IPS-18a (cell line): ENCODE data around the gene FAM32A.

Source experiments
- H3K27ac ChIP-seq: one replicate; pipeline ENCODE4 v1.5.1; 2013; ENCODE audit warnings: low read length
- H3K27me3 ChIP-seq: one replicate; pipeline ENCODE4 v1.6.1; 2013; ENCODE audit warnings: mild to moderate bottlenecking, low read length; ENCODE audit not compliant: control insufficient read depth, insufficient read depth
- H3K36me3 ChIP-seq: one replicate; pipeline ENCODE4 v1.6.1; 2013; ENCODE audit warnings: low read depth, low read length; ENCODE audit not compliant: control insufficient read depth
- H3K4me1 ChIP-seq: one replicate; pipeline ENCODE4 v1.6.1; 2013; ENCODE audit warnings: low read depth, low read length; ENCODE audit not compliant: control insufficient read depth
- H3K4me3 ChIP-seq: one replicate; pipeline ENCODE4 v1.5.1; 2013; ENCODE audit warnings: low read length
- H3K9ac ChIP-seq: one replicate; pipeline ENCODE4 v1.6.1; 2013; ENCODE audit warnings: mild to moderate bottlenecking, low read length, moderate library complexity
- H3K9me3 ChIP-seq: one replicate; pipeline ENCODE4 v1.6.1; 2013; ENCODE audit warnings: low read depth, low read length; ENCODE audit not compliant: control insufficient read depth

FAM32A gene

DNA sequence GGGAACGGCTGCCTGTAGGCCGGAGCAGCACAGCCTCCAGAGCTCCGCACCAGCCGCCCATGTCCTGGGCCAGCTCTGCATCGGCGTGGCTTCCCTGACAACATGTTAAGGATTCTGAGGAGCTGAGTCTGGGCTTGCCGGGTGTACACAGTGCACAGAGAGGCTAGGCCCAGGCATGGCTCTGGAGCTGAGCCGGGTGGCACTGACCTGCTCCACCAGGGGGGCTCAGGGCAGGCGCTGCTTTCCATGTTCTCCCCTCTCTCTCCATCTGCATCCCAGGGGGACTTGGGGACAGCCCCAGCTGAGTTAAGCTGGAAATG, 44.1 kb downstream of the FAM32A start:
- H3K27ac ChIP-seq: no peak overlapping the region
- H3K9me3 ChIP-seq: no peaks in the 10 kb centered on the region
- H3K9ac ChIP-seq: no peak overlapping the region
- no peaks in the 10 kb centered on the region for H3K36me3 ChIP-seq
- no peak overlapping the region for H3K4me3 ChIP-seq
- no peaks in the 10 kb centered on the region for H3K4me1 ChIP-seq
- no peaks in the 10 kb centered on the region for H3K27me3 ChIP-seq

DNA sequence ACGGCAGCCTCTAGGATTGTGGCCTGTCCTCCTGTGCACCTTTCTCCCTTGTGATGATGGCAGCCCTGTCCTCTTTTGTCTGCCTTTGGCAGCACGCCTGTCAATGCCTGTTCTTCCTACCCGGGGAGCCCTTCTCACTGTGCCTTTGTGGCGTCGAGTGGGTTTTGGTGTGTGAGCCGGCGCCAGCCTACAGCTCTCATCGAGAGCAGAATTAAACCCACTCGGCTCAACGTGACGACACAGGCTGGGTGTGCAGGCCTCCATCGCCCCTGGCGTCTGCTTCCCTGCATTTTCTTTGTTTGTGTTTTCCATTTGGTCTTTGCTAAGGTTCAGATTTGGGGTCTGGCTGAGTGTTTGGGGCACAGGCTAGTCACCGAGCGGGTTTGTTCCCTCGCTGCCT, 46.9 kb downstream of the FAM32A start:
- Histone ChIP-seq H3K9ac (no peak overlapping the region), H3K4me3 (no peak overlapping the region), H3K27ac (no peak overlapping the region), H3K36me3 (no peaks in the 10 kb centered on the region), H3K4me1 (no peaks in the 10 kb centered on the region), H3K27me3 (no peaks in the 10 kb centered on the region), H3K9me3 (no peaks in the 10 kb centered on the region)

DNA sequence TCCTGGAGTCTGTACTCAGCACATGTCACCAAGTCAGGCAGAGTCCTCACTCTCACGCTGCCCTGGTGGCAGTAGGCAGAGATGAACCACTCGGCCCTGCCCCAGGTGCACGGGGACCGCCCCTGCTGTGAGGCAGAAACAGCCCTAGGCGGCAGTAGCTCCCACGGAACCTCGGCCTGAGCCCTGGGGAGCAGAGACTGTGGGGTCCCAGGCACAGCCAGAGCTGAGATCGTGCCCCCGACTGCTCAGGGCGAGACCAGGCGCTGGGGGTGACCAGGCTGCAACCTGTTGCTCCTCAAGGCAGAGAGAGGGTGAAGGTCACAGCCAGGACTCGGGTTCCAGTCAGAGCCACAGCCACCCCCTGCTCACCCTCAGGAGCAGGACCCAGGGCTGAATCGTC, 47.4 kb downstream of the FAM32A start:
- no peaks in the 10 kb centered on the region for H3K9me3 ChIP-seq
- H3K4me1 ChIP-seq: no peaks in the 10 kb centered on the region
- no peak overlapping the region for H3K27ac ChIP-seq
- H3K9ac ChIP-seq: no peak overlapping the region
- no peak overlapping the region for H3K4me3 ChIP-seq
- no peaks in the 10 kb centered on the region for H3K36me3 ChIP-seq
- H3K27me3 ChIP-seq: no peaks in the 10 kb centered on the region

DNA sequence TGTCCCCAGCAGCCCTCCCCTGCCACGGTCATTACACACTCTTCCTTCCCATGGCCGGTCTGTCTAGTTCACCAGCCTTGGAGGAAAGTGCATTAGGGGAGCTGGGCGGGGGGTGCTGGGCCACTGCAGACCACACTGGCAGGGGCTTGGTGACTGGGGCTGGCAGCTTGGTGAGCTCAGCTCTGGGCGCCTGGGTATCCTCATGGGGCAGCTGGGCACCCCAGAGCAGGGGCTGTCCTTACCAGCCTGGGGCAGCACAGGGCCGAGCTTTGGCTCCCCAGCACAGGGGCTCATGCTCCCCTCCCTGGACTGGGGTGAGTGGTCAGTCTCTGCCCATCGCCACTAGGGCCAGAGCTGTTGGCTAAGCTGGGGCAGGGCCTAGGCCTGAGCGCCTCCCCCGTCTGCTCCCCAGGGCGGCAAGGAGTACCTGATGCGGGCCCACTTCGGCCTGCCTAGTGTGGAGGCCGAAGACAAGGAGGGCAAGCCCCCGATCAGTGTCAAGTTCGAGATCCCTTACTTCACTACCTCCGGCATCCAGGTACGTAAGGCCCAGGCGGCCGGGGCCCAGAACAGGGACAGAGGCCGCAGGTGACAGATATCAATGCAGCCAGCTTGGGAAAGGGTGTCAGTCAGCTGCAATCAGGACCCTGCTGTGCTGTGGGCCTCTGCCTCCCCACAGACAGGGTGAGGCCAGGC, 48.0 kb downstream of the FAM32A start:
- Histone ChIP-seq H3K27me3 (no peaks in the 10 kb centered on the region), H3K36me3 (no peaks in the 10 kb centered on the region), H3K9ac (no peak overlapping the region), H3K9me3 (no peaks in the 10 kb centered on the region), H3K4me3 (no peak overlapping the region), H3K4me1 (no peaks in the 10 kb centered on the region), H3K27ac (no peak overlapping the region)

DNA sequence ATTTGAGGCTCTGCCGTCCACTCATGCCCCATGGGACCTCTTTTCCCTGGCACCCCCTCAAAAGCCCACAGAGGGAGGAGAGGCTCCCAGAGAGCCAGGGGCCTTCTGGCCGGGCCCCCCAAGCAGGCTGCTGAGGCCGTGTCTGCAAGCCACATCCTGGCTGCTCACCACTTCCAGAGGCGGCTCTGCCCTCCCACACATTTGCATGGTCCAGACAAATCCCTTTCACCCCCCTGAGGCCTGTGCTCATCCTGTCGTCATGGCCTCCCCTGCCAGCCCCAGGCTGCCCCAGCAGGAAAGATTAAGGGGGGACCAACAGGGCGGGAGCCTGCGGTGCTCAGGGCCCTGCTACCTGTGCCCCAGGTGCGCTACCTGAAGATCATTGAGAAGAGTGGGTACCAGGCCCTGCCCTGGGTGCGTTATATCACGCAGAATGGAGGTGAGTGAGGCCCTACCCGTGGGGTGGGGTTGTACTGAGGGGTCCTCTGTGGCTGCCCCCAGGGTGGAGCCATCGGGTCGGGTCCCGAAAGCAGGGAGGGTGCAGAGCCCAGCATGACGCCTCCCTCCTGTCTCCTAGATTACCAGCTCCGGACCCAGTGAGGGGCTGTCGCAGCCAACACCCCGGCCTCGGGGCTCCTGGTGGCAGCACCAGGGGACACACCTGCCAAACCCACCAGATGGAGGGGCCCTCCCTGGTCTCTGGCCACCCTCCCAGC, 48.8 kb downstream of the FAM32A start:
- H3K4me1 ChIP-seq: no peaks in the 10 kb centered on the region
- H3K27ac ChIP-seq: no peak overlapping the region
- no peak overlapping the region for H3K9ac ChIP-seq
- no peaks in the 10 kb centered on the region for H3K36me3 ChIP-seq
- no peaks in the 10 kb centered on the region for H3K9me3 ChIP-seq
- no peak overlapping the region for H3K4me3 ChIP-seq
- no peaks in the 10 kb centered on the region for H3K27me3 ChIP-seq

DNA sequence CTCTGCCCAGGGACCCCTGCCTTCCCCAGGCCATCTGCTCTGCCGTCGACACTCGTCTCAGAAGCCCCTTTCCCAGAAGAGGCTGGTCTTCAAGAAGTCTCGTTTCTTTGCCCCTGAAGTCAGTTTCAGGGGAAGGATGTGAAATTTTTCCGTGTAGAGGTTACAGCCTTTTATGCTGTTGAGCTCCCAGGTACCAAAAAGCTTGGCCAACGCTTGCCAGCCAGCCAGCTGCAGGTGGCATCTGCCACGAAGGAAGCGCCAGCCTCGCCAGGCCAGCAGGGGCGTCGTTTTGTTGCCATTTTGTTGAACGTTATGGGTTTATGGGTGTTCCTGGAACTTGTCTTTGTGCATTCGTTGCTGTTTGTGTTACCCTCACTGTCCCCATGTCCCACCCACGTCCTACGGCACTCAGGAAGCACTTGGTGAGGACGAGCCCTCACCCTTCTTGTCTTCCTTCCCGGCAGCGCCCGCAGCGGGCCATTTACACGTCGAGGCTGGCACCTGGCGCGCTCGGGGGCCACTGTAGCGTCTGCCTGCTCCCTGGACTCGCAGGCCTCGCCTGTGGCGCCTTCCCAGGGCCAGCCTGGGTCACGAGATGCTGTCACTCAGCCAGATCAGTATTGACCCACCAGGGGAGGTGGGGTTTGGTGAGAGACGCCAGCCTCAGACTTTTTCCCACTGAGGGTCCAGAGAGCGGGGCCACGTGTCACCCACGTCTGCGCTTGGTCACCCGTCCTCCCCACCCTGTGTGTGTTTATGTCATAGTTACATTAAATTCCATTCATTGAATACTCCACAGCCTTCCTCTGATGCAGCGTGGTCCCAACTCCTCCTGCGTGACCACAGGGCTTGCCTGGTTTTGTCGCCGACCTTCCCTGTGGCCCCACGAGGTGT, 49.6 kb downstream of the FAM32A start:
- no peaks in the 10 kb centered on the region for H3K36me3 ChIP-seq
- no peaks in the 10 kb centered on the region for H3K27me3 ChIP-seq
- no peak overlapping the region for H3K9ac ChIP-seq
- no peak overlapping the region for H3K27ac ChIP-seq
- H3K9me3 ChIP-seq: no peaks in the 10 kb centered on the region
- H3K4me1 ChIP-seq: no peaks in the 10 kb centered on the region
- no peak overlapping the region for H3K4me3 ChIP-seq

DNA sequence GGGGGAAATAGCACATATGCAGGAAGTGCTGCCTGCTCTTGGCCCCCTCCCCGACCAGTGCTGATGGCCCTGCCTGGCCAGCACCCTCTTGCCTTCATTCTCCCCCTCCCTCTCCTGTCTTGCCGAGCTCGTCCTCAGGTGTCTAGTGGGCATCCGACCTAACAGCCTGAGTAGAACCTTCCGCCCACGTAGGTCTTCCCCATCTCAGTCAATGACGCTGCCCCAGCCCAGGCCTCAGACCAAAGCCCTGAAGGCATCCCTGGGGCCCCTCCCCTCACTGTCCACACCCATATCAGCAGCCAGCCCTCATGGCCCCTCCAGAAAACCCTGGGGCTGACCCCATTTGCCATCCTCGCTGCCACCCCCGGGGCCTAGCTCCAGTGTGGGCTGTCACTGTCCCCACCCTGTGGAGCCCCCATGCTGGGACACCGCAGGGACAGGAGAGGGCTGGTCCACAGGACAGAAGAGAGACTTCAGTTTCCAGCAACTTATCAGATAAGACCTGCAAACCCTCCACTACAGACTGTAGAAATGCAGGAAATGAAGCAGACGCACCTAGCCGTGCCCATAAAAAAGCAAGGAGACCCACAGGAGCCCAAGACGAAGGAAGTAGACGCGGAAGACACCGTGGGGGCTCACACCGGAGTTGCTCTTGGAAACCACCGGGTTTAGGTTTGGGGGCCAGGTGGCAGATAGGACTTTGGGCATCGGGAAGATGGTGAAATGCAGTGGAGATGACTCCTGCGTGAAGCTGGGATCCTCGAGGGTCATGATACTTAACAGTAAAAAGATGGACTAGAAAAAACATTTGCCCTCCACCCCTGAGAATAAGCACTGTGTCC, 50.8 kb downstream of the FAM32A start:
- no peak overlapping the region for H3K9ac ChIP-seq
- no peak overlapping the region for H3K4me3 ChIP-seq
- H3K27ac ChIP-seq: no peak overlapping the region

More for the DNA sequence above, 50.8 kb downstream of the FAM32A start:
- H3K36me3 ChIP-seq: no peaks in the 10 kb centered on the region
- H3K4me1 ChIP-seq: no peaks in the 10 kb centered on the region
- no peaks in the 10 kb centered on the region for H3K9me3 ChIP-seq
- H3K27me3 ChIP-seq: no peaks in the 10 kb centered on the region
